GM19328 (cell line): ENCODE measurements around the gene PGBD4.

Experiments used
- ATAC-seq: cut with Tn5 transposase; IDR thresholded peaks from one replicate; pipeline ENCODE4 v1.9.1; 2021; ENCODE audit warnings: mild to moderate bottlenecking, moderate library complexity; ENCODE audit not compliant: unreplicated experiment

PGBD4 gene

GRCh38 chr15:34101366-34102174, at the start of gene PGBD4, which contains the start of gene EMC7:
Gene PGBD4, plus strand, starts transcription at chr15:34102083. Its CDS starts 449 bp downstream, at chr15:34102532.
Gene EMC7, minus strand, starts transcription at chr15:34101862. Its CDS starts 23 bp downstream, at chr15:34101839.
- ATAC-seq: peak; percentile 98

DNA sequence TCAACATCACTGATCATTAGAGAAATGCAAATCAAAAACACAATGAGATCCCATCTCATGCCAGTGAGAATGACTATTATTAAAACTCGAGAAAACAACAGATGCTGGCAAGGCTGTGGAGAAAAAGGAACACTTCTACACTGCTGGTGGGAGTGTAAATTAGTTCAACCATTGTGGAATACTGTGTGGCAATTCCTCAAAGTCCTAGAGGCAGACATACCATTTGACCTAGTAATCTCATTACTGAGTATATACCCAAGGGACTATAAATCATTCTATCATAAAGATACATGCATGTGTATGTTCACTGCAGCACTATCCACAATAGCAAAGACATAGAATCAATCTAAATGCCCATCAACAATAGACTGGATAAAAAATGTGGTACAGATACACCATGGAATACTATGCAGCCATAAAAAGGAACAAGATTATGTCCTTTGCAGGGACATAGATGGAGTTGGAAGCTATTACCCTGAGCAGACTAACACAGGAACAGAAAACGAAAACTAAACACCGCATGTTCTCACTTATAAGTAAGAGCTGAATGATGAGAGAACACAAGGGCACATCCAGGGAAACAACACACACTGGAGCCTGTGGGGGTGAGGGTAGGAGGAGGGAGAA, 47.7 kb upstream of the PGBD4 start:
- ATAC-seq: no peak

GRCh38 chr15:34055868-34056595, 45.9 kb upstream of the PGBD4 start:
- ATAC-seq: no peak

DNA sequence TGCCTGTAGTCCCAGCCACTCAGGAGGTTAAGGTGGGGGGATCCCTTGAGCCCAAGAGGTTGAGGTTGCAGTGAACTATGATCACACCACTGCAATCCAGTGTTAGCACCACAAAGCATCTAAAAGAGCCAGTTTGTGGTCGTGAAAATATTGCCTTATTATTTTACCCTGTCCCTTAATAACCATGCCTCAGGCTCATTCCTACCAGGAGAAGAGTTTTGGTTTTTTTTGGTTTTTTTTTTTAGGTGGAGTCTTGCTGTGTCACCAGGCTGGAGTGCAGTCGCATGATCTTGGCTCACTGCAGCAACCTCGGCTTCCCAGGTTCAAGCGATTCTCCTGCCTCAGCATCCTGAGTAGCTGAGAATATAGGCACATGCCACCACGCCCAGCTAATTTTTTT, 45.0 kb upstream of the PGBD4 start:
- ATAC-seq: no peak

DNA sequence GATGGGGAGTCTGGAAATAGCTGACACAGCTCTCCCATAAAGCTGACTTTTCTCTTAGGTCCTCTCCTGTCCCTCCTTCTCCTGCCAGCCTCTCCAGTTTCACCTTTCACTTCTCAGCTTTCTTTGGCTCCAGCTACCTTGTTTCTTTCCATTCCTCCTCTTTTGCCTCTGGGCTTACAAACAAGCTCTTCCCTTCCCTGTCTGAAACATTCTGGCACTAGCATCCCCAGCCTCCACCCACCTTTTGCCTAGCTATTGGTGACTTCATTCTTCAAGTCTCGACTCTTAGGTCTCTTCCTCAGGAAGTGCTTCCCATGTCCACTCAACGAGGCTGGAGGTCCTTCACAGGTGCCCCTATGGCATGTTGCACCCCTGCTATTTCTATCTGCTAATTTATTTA, 42.4 kb upstream of the PGBD4 start:
- no peak for ATAC-seq

GRCh38 chr15:34059946-34060345, 41.9 kb upstream of the PGBD4 start:
- no peak for ATAC-seq

GRCh38 chr15:34064438-34064837, 37.4 kb upstream of the PGBD4 start:
- no peak for ATAC-seq

DNA sequence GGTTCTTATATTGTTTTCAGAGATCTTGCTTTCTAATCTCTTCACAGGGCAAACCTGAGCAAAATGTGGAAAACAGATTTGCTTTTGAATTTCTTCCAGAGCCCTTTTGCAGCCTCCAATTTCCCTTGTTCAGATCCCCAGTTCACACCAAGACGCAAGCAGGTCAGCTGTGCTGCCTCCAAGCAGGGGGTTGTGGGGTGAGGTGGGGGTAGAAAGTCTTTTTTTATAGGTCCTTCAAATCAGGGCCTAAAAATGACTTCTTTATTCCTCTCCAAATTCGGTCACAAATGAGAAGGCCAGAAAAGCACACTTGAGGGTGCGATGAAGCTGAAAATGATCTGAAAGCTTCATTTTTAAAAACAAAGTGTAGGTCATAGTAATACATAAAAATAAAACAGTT, 36.6 kb upstream of the PGBD4 start:
- ATAC-seq: no peak

DNA sequence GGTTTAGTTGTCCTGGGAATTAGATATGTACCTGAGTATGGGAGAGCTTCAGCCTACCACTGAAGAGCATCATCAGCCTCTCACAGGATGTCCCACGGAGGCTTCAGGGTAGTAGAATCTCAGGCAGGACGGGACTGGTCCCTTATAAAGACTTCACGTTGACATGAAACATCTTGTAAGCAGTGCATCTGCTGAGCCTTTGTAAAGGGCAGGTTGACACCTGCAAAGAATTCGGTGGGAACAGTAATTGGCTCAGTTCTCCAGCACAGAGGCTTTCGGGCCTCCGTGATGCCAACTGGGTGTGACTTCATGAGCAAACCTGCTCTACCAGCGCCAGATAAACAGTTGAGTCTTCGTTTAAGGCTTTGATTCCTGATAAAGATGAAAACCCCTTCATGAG, 35.9 kb upstream of the PGBD4 start:
- ATAC-seq: no peak

- no peak for ATAC-seq
These were observed 31.9 kb upstream of the PGBD4 start for GRCh38 chr15:34070003-34070402.

DNA sequence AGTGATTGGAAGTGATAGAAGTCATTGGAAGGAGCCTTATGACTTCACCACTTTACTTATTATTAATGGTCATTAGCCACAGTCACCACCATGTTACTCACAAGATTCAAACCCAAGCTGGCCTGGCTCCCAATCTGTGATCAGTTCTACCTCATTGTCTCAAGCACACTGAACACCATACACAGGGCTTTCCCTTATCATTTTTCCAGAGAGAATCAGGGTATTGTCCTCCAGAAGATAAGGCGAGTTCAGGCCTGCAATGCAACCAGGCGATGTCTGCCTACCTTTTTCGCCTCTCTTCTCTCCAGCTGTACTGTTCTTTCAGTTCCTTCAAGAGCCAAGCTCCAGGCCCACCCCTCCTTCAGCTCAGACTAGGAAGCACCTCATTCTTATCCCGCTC, 25.1 kb upstream of the PGBD4 start:
- ATAC-seq: no peak

- no peak for ATAC-seq
These were observed 23.0 kb upstream of the PGBD4 start for GRCh38 chr15:34078900-34079299.

GRCh38 chr15:34079904-34080303, 22.0 kb upstream of the PGBD4 start:
- ATAC-seq: no peak

DNA sequence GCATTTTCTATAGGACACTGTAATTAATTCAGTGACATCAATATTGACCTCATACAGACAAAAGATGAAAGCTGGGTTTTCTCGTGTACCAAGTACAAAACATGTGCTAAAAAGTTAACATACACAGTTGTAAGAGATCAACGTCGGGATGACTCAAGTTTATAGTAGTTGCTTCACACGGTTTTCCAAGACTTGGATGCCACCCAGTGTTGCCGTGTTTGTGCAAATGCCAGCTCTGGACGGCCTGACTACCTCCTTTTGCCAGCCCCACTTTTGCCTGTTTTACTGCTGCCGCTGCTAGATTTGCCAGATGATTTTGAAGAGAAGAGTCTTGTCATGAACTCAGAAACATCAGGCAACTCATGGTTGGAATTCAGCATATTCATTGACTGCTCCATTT, 17.8 kb upstream of the PGBD4 start:
- no peak for ATAC-seq

DNA sequence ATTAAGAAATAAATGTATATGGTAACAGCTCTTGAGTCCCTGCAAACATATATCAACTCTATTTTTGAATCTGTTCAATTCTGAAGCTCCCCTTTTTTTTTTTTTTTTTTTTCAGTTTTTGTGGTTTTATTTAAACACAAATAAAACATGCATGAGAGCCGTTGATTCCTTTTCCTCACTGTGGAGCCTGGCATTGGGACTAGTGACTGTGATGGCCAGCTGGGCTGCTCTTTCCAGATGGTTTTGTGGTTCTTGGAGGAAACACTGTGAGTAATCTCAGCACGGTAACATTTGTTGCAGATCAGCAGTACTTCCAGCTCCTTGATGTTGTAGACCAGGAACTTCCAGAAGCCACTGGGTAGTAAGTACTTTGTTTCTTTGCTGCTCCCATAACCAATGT, 16.1 kb upstream of the PGBD4 start:
- ATAC-seq: no peak

- ATAC-seq: no peak
These were observed 2.0 kb upstream of the PGBD4 start for GRCh38 chr15:34099914-34100313.

- no peak for ATAC-seq
These were observed 467 bp downstream of the PGBD4 start for GRCh38 chr15:34102175-34102925.

DNA sequence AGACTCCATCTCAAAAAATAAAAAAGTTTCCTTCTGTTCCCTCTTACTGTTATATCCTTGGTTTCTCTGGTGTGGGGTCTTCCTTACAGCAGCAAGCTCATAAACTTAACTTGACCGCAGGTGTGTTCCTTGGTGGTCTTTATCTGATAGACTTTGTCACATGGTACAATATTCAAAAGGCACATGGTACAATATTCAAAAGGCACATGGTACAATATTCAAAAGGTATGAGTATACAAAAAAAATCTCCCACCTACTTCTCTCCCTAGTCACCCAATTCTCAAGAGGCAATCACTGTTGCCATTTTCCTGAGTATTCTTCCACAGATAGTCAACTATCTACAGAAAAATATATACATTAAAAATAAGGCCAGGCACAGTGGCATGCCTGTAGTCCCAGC, 4.5 kb downstream of the PGBD4 start:
- ATAC-seq: no peak

GRCh38 chr15:34107315-34107714, 5.4 kb downstream of the PGBD4 start:
- no peak for ATAC-seq

DNA sequence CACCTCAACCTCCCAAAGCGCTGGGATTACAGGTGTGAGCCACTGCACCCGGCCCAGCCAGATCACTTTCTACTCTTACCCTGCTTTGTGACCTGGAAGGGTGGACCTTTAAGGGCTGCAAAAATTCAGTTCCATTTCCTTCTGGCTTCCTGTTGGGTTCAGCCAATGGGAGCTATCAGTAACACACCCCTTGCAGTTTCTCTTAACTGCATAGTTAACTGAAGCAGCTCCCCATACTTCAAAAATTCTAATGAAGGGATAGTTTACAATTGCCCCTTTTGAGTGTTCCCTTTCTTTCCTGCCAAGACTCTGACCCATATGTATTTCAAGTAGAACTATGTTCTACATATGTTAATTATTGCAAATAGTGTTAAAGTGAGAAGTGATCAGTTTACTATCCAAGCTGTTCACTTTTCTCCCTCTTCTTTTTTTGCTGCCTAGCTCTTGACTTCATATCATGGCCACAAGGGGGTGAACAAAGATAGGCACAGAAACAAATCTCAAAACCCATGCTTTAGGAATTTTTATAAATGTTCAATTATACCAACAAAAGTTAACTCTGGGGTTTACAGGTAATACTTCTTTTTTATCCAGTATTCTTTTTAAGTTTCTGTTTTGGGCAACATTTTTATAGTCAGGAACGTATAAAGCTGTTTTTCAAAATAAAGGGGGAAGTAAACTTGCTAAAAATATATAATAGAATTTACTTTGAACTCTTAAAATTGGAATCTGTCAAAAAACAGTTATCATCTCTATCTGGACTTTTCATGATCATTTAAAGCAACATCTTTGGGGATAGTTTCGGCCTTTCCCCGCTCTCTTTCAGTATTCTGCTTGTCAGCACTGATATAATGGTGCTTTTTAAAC, 8.1 kb downstream of the PGBD4 start:
- no peak for ATAC-seq
